Panc1 (cell line): ENCODE results near the gene TAP2.
A peak's percentile ranks its signal among the peaks of the same experiment; 100 is the strongest.

Experiments
- CTCF ChIP-seq: fragments of 450-650 bp; IDR thresholded peaks from 2 replicates; pipeline ENCODE4 v1.5.1; 2017; ENCODE audit warnings: mild to moderate bottlenecking
- SIN3A ChIP-seq: IDR thresholded peaks from 2 replicates; pipeline ENCODE4 v1.6.1; 2012; ENCODE audit warnings: low read depth, mild to moderate bottlenecking, low read length, moderate library complexity, borderline replicate concordance; ENCODE audit not compliant: insufficient read depth

DNA sequence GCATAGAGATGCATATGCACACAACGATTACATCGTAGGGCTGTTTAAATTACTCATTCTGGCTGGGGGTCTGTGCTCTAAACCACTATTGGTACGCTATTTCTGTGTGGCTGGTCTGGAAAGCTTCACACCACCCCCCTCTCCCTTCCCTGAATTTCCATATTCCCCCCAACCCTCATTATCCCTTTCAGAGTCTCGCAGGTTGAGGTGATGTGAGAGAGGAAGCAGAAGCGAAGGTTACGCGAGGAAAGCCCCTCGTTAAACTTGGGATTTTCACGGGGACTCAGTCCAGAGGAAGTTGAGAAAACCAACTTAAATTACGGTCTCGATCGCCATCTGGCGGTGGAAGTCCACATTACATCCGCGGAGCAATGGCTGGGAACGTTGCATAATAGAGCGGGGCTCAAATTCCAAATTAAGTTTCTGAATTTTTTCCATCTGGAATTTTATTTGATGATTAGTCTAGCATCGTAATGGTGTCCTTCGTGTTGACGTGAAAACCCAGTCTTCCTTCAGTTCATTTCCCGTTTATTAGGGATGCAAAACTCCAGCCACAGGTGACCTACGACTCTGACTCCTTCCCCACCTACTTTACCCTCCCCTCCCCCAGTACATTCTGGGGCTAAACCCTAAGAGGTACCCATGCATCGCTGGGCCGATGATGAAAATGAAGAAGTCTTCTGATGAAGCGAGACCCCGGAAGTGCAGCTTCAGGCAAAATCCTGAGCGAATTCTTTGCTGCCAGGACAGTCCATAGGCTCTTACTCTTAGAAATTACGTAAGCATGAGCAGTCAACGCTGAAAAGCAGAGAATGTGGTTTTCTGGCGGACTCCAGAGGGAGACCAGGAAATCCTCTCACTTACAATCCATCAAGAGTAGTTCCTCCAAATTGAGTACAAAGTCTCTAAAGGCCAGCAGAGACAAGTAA, 41.4 kb downstream of the TAP2 start:
- TF ChIP-seq CTCF (peak; percentile 88), SIN3A (no peak)
